ENCODE results near the gene ZC2HC1B.
"Not testable (repeated sequence)": the region's sequence is repeated elsewhere in the genome, so short reads cannot be mapped to it uniquely, and the experiment has no call there.

The ZC2HC1B gene

GRCh38 chr6:143864234-143864633, at the start of gene ZC2HC1B:
ZC2HC1B (plus strand) TSS chr6:143864474; CDS start chr6:143864540, 66 bp downstream.
- DNase-seq, result no peak

- no peak for DNase-seq
Measured at GRCh38 chr6:143817621-143818020, 46.7 kb upstream of the ZC2HC1B start.

GRCh38 chr6:143821359-143821758, 42.9 kb upstream of the ZC2HC1B start:
- DNase-seq, result no peak

GRCh38 chr6:143822584-143823024, 41.7 kb upstream of the ZC2HC1B start:
- DNase-seq, result no peak

- DNase-seq, result no peak
Measured at GRCh38 chr6:143823548-143823947, 40.7 kb upstream of the ZC2HC1B start.

GRCh38 chr6:143828572-143828971, 35.7 kb upstream of the ZC2HC1B start:
- DNase-seq, result no peak

- DNase-seq, result no peak
Measured at GRCh38 chr6:143836150-143836549, 28.1 kb upstream of the ZC2HC1B start.

GRCh38 chr6:143838395-143838794, 25.9 kb upstream of the ZC2HC1B start:
- no peak for DNase-seq

GRCh38 chr6:143839196-143839595, 25.1 kb upstream of the ZC2HC1B start:
- no peak for DNase-seq

GRCh38 chr6:143840595-143841265, 23.5 kb upstream of the ZC2HC1B start:
- no peak for DNase-seq

- DNase-seq, result no peak
Measured at GRCh38 chr6:143842461-143842901, 21.8 kb upstream of the ZC2HC1B start.

- peak; percentile 96 for DNase-seq
Measured at GRCh38 chr6:143842902-143843676, 21.2 kb upstream of the ZC2HC1B start, which contains the start of gene LTV1. LTV1 (plus strand) TSS chr6:143843338; CDS start chr6:143843478, 140 bp downstream.

GRCh38 chr6:143843677-143843999, 20.6 kb upstream of the ZC2HC1B start:
- no peak for DNase-seq

- no peak for DNase-seq
Measured at GRCh38 chr6:143844006-143844405, 20.3 kb upstream of the ZC2HC1B start.

GRCh38 chr6:143845033-143845432, 19.2 kb upstream of the ZC2HC1B start:
- no peak for DNase-seq

GRCh38 chr6:143851706-143852105, 12.6 kb upstream of the ZC2HC1B start:
- not testable (repeated sequence) for DNase-seq

- DNase-seq, result not testable (repeated sequence)
Measured at GRCh38 chr6:143855057-143855456, 9.2 kb upstream of the ZC2HC1B start.

- DNase-seq, result not testable (repeated sequence)
Measured at GRCh38 chr6:143856762-143857161, 7.5 kb upstream of the ZC2HC1B start.

- DNase-seq, result no peak
Measured at GRCh38 chr6:143857651-143858050, 6.6 kb upstream of the ZC2HC1B start.

- DNase-seq, result no peak
Measured at GRCh38 chr6:143859891-143860660, 4.2 kb upstream of the ZC2HC1B start.

GRCh38 chr6:143863771-143864170, 503 bp upstream of the ZC2HC1B start:
- DNase-seq, result no peak

GRCh38 chr6:143867236-143867635, 3.0 kb downstream of the ZC2HC1B start:
- no peak for DNase-seq

GRCh38 chr6:143868808-143869207, 4.5 kb downstream of the ZC2HC1B start:
- not testable (repeated sequence) for DNase-seq
